KMS-11 (cell line): ENCODE measurements around the gene GAGE12D.
"Not testable (repeated sequence)": the region's sequence is repeated elsewhere in the genome, so short reads cannot be mapped to it uniquely, and the experiment has no call there.

Source experiments
- H2AFZ ChIP-seq: fragments of 200-600 bp; sonication (generic); 2 replicates; pipeline ENCODE4 v1.6.1; 2016; ENCODE audit warnings: antibody characterized with exemption, mixed run types, low read depth
- H3K27ac ChIP-seq: fragments of 200-600 bp; sonication (generic); 2 replicates; pipeline ENCODE4 v1.6.1; 2016; ENCODE audit warnings: mild to moderate bottlenecking, mixed run types
- H3K27me3 ChIP-seq: fragments of 200-600 bp; sonication (generic); 2 replicates; pipeline ENCODE4 v1.6.1; 2017; ENCODE audit warnings: mild to moderate bottlenecking, low read depth, mixed run types, moderate library complexity; ENCODE audit not compliant: insufficient read depth
- H3K36me3 ChIP-seq: fragments of 200-600 bp; sonication (generic); 2 replicates; pipeline ENCODE4 v1.6.1; 2017; ENCODE audit warnings: mild to moderate bottlenecking, mixed run types; ENCODE audit not compliant: insufficient read depth
- H3K4me1 ChIP-seq: fragments of 200-600 bp; sonication (generic); 2 replicates; pipeline ENCODE4 v1.6.1; 2016; ENCODE audit warnings: mild to moderate bottlenecking, low read depth, mixed run types; ENCODE audit not compliant: poor library complexity, severe bottlenecking
- H3K4me2 ChIP-seq: fragments of 200-600 bp; sonication (generic); 2 replicates; pipeline ENCODE4 v1.7.0; 2016; ENCODE audit warnings: mild to moderate bottlenecking, mixed run types
- H3K4me3 ChIP-seq: fragments of 200-600 bp; sonication (generic); IDR thresholded peaks from 2 replicates; pipeline ENCODE4 v1.6.1; 2017; ENCODE audit warnings: low read depth, low read length, mixed read lengths; ENCODE audit not compliant: insufficient read depth
- H3K79me2 ChIP-seq: fragments of 200-600 bp; sonication (generic); 2 replicates; pipeline ENCODE4 v1.6.1; 2016; ENCODE audit warnings: low read depth, mixed run types; ENCODE audit not compliant: insufficient read depth
- H3K9ac ChIP-seq: fragments of 200-600 bp; sonication (generic); 2 replicates; pipeline ENCODE4 v1.6.1; 2016; ENCODE audit warnings: mild to moderate bottlenecking, mixed run types
- H4K20me1 ChIP-seq: fragments of 200-600 bp; sonication (generic); 2 replicates; pipeline ENCODE4 v1.6.1; 2016; ENCODE audit warnings: mild to moderate bottlenecking, mixed run types; ENCODE audit not compliant: insufficient read depth

GAGE12D gene

GRCh38 chrX:49541433-49541832 is at the start of gene GAGE12D:
TSS of gene GAGE12D (plus strand) at chrX:49541733. CDS start at chrX:49542888, 1,155 bp downstream.
- H3K27me3 ChIP-seq, H3K36me3 ChIP-seq, H3K4me3 ChIP-seq, H2AFZ ChIP-seq, H3K79me2 ChIP-seq, H3K9ac ChIP-seq, H3K4me2 ChIP-seq, H3K27ac ChIP-seq, H4K20me1 ChIP-seq, H3K4me1 ChIP-seq: not testable (repeated sequence)

DNA sequence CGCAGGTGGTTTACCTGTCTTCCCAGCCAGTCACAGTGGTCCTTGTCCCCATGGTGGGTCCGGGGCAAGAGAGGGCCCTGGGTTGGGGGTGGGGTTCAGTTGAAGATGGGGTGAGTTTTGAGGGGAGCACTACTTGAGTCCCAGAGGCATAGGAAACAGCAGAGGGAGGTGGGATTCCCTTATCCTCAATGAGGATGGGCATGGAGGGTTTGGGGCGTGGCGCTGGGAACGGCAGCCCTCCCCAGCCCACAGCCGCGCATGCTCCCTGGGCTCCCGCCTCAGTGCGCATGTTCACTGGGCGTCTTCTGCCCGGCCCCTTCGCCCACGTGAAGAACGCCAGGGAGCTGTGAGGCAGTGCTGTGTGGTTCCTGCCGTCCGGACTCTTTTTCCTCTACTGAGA is 9.7 kb upstream of the GAGE12D start, which contains the start of gene GAGE12C:
TSS of gene GAGE12C (plus strand) at position 301 of the 400 bp plus-strand sequence. CDS start 1,155 bp downstream, outside the sequence.
- not testable (repeated sequence) for H3K4me1 ChIP-seq, H3K79me2 ChIP-seq, H2AFZ ChIP-seq, H3K36me3 ChIP-seq, H3K4me3 ChIP-seq, H4K20me1 ChIP-seq, H3K27me3 ChIP-seq, H3K4me2 ChIP-seq, H3K9ac ChIP-seq, H3K27ac ChIP-seq

DNA sequence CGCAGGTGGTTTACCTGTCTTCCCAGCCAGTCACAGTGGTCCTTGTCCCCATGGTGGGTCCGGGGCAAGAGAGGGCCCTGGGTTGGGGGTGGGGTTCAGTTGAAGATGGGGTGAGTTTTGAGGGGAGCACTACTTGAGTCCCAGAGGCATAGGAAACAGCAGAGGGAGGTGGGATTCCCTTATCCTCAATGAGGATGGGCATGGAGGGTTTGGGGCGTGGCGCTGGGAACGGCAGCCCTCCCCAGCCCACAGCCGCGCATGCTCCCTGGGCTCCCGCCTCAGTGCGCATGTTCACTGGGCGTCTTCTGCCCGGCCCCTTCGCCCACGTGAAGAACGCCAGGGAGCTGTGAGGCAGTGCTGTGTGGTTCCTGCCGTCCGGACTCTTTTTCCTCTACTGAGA is 9.5 kb downstream of the GAGE12D start, which contains the start of gene GAGE12E:
TSS of gene GAGE12E (plus strand) at position 301 of the 400 bp plus-strand sequence. CDS start 1,155 bp downstream, outside the sequence.
- not testable (repeated sequence) for H2AFZ ChIP-seq, H3K27ac ChIP-seq, H3K4me3 ChIP-seq, H3K79me2 ChIP-seq, H3K36me3 ChIP-seq, H3K4me2 ChIP-seq, H3K27me3 ChIP-seq, H3K4me1 ChIP-seq, H3K9ac ChIP-seq, H4K20me1 ChIP-seq

- H3K27me3 ChIP-seq, H3K4me3 ChIP-seq, H3K4me1 ChIP-seq, H3K27ac ChIP-seq, H3K4me2 ChIP-seq, H3K36me3 ChIP-seq, H3K9ac ChIP-seq, H4K20me1 ChIP-seq, H3K79me2 ChIP-seq, H2AFZ ChIP-seq: not testable (repeated sequence)
Observed at GRCh38 chrX:49560542-49560941, 19.0 kb downstream of the GAGE12D start, which contains the start of gene GAGE12F. TSS of gene GAGE12F (plus strand) at chrX:49560842. CDS start at chrX:49561997, 1,155 bp downstream.

GRCh38 chrX:49568728-49569127 is 27.2 kb downstream of the GAGE12D start:
- H3K27me3 ChIP-seq, H3K4me3 ChIP-seq, H3K4me2 ChIP-seq, H2AFZ ChIP-seq, H3K36me3 ChIP-seq, H4K20me1 ChIP-seq, H3K27ac ChIP-seq, H3K9ac ChIP-seq, H3K4me1 ChIP-seq, H3K79me2 ChIP-seq: not testable (repeated sequence)

DNA sequence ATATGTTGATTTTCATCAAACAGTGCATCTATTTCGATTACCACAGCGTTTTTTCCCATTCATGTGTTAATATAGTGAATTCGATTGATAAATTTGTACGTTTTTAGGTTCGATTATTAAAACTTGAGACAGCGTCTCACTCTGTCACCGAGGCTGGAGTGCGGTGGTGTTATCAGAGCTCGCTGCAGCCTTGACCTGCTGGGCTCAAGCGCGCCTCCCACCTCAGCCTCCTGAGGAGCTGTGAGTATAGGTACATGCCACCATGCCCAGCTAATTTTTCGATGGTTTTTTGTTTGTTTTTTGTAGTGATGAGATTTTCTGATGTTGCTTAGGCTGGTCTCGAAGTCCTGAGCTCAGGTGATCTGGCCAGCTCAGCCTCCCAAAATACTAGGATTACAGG is 27.6 kb downstream of the GAGE12D start:
- H3K27me3 ChIP-seq, H2AFZ ChIP-seq, H3K27ac ChIP-seq, H4K20me1 ChIP-seq, H3K4me3 ChIP-seq, H3K4me1 ChIP-seq, H3K36me3 ChIP-seq, H3K79me2 ChIP-seq, H3K4me2 ChIP-seq, H3K9ac ChIP-seq: not testable (repeated sequence)

- not testable (repeated sequence) for H3K36me3 ChIP-seq, H4K20me1 ChIP-seq
Observed at GRCh38 chrX:49570100-49570499, 28.6 kb downstream of the GAGE12D start, which contains the start of gene GAGE12G. TSS of gene GAGE12G (plus strand) at chrX:49570400. CDS start at chrX:49571555, 1,155 bp downstream.

DNA sequence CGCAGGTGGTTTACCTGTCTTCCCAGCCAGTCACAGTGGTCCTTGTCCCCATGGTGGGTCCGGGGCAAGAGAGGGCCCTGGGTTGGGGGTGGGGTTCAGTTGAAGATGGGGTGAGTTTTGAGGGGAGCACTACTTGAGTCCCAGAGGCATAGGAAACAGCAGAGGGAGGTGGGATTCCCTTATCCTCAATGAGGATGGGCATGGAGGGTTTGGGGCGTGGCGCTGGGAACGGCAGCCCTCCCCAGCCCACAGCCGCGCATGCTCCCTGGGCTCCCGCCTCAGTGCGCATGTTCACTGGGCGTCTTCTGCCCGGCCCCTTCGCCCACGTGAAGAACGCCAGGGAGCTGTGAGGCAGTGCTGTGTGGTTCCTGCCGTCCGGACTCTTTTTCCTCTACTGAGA is 38.1 kb downstream of the GAGE12D start, which contains the start of gene GAGE12H:
TSS of gene GAGE12H (plus strand) at position 301 of the 400 bp plus-strand sequence. CDS start 1,155 bp downstream, outside the sequence.
- H3K79me2 ChIP-seq, H3K36me3 ChIP-seq, H3K9ac ChIP-seq, H3K4me3 ChIP-seq, H3K4me2 ChIP-seq, H3K27me3 ChIP-seq, H4K20me1 ChIP-seq, H3K4me1 ChIP-seq, H2AFZ ChIP-seq, H3K27ac ChIP-seq: not testable (repeated sequence)

More at GRCh38 chrX:49570100-49570499, 28.6 kb downstream of the GAGE12D start, which contains the start of gene GAGE12G:
- H3K9ac ChIP-seq, H3K27ac ChIP-seq, H3K4me3 ChIP-seq, H2AFZ ChIP-seq, H3K4me1 ChIP-seq, H3K4me2 ChIP-seq, H3K79me2 ChIP-seq, H3K27me3 ChIP-seq: not testable (repeated sequence)

DNA sequence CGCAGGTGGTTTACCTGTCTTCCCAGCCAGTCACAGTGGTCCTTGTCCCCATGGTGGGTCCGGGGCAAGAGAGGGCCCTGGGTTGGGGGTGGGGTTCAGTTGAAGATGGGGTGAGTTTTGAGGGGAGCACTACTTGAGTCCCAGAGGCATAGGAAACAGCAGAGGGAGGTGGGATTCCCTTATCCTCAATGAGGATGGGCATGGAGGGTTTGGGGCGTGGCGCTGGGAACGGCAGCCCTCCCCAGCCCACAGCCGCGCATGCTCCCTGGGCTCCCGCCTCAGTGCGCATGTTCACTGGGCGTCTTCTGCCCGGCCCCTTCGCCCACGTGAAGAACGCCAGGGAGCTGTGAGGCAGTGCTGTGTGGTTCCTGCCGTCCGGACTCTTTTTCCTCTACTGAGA is 47.7 kb downstream of the GAGE12D start, which contains the start of gene GAGE2A:
TSS of gene GAGE2A (plus strand) at position 301 of the 400 bp plus-strand sequence. CDS start 1,155 bp downstream, outside the sequence.
- H3K27ac ChIP-seq, H3K9ac ChIP-seq, H3K4me3 ChIP-seq: not testable (repeated sequence)

DNA sequence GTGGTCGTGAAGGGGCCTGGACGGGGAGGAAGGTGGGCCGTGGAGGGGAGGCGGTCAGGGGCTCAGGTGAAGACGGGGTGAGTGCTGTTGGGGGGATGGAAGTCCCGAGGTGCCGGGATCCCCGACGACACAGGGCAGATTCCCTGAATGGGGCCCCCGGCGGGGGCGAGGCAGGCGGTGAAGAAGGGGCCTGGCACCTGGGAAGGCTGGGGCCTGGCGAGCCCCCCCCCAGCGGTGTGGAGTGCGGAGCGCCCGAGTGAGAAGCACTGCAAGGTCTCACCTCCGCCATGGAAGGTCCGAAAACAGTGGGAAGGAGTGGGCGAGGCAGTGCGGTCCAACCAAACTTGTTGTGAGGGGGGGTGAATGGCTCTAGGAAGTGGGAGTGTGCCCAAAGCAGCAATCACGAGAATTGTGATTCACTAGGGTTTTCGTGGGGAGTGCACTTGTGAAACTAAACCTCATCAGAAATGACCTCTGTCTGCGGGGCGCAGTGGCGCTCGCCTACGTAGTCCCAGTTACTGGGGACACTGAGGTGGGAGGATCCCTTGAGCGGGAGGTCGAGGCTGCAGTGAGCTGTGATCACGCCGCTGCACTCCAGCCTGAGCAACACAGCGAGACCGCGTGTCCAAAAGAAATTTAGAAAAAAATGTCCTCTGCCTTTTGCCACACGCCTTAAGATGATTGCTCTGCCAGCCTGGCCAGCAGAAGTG is 48.4 kb downstream of the GAGE12D start:
- not testable (repeated sequence) for H3K9ac ChIP-seq, H3K4me1 ChIP-seq, H3K79me2 ChIP-seq, H3K27me3 ChIP-seq, H4K20me1 ChIP-seq, H3K4me3 ChIP-seq, H3K36me3 ChIP-seq, H3K27ac ChIP-seq, H3K4me2 ChIP-seq, H2AFZ ChIP-seq

More for the DNA sequence above, 47.7 kb downstream of the GAGE12D start, which contains the start of gene GAGE2A:
- not testable (repeated sequence) for H4K20me1 ChIP-seq, H3K36me3 ChIP-seq, H3K4me1 ChIP-seq, H3K79me2 ChIP-seq, H3K4me2 ChIP-seq, H3K27me3 ChIP-seq, H2AFZ ChIP-seq
